Ramos (cell line): ENCODE measurements around the gene PCDHB12.
"Not testable (repeated sequence)": the region's sequence is repeated elsewhere in the genome, so short reads cannot be mapped to it uniquely, and the experiment has no call there.

Experiments
- in situ Hi-C: fragments of 300-500 bp; cut with MboI; formaldehyde crosslinking; loops from one replicate; pipeline ENCODE4 v1.14.3; 2022; ENCODE audit warnings: low sequenced_read_pairs; ENCODE audit not compliant: unreplicated experiment

Gene PCDHB12

DNA sequence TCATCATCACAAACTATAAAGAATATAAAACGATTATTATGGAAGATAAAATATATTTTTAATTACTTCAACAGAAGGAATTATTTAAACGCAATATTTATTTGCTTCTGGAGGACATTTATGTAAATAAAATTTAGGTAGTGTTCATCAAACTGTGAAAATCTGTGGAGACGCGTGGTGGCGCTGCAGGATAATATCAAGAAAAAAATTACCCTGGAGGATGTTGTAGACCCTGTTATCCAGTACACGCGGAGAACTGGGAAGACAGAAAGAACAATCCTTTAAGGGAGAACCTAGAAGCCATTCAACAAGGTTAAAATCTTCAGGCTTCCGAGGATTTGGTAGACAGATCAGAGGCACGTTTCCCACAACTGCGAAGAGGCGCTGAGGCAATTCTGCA is at the start of gene PCDHB12:
TSS of gene PCDHB12 (plus strand) at position 242 of the 400 bp plus-strand sequence. CDS start 189 bp downstream, outside the sequence.
- in situ Hi-C loops = no loop called here

DNA sequence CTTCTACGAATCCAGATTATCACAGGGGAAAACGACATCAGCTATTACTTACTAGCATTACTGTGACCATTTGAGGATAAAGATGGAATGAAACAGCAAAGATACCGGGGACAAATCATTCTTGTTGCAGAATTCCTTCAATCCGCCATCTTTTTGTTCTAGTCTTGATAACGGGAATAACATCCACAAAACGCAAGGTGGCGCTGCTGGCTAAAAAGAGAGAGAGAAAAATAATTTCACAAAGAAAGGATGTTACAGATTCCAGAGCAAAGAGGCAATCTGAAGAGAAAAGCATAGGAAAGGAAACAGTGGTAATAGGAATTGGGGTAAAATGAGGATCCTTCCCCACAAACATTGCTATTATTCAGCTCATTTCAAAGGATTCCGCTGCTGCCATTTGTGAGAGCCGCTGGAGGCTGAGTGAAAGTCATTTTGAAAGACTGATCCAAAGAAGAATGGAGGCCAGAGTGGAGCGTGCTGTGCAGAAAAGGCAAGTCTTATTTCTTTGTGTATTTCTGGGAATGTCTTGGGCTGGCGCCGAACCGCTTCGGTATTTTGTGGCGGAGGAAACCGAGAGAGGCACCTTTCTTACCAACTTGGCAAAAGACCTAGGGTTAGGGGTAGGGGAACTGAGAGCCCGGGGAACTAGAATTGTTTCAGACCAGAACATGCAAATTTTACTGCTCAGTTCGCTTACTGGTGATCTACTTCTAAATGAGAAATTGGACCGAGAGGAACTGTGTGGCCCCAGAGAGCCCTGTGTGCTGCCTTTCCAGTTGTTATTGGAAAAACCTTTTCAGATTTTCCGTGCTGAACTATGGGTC is 35.9 kb upstream of the PCDHB12 start, which contains the start of gene PCDHB7:
TSS of gene PCDHB7 (plus strand) at position 264 of the 824 bp plus-strand sequence. CDS start at position 456, 192 bp downstream.
- in situ Hi-C loops = no loop called here

DNA sequence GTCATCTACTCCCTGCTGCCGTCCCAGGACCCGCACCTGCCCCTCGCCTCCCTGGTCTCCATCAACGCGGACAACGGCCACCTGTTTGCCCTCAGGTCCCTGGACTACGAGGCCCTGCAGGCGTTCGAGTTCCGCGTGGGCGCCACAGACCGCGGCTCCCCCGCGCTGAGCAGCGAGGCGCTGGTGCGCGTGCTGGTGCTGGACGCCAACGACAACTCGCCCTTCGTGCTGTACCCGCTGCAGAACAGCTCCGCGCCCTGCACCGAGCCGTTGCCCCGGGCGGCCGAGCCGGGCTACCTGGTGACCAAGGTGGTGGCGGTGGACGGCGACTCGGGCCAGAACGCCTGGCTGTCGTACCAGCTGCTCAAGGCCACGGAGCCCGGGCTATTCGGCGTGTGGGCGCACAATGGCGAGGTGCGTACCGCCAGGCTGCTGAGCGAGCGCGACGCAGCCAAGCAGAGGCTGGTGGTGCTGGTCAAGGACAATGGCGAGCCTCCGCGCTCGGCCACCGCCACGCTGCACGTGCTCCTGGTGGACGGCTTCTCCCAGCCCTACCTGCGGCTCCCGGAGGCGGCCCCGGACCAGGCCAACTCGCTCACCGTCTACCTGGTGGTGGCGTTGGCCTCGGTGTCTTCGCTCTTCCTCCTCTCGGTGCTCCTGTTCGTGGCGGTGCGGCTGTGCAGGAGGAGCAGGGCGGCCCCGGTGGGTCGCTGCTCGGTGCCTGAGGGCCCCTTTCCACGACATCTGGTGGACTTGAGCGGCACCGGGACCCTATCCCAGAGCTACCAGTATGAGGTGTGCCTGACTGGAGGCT is 34.0 kb upstream of the PCDHB12 start:
- in situ Hi-C loops = not testable (repeated sequence)

DNA sequence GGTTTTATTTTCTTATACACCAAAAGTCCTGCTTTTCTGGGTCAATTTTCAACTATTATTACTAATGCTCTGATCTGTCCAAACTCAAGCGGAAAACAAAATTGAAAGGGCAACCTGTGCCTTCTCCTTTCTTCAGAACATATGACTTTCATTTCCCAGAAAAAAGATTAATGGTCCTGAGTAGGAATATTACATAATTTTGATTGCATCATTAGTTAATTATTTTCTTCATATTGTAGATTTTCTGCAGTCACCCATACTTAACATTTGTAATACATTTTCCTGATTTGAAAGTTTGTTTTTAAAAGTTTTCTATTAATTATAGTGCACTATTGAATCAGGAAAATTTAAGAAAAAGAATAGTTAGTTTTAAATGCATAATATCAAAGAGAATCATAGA is 32.6 kb upstream of the PCDHB12 start:
- in situ Hi-C loops = no loop called here

DNA sequence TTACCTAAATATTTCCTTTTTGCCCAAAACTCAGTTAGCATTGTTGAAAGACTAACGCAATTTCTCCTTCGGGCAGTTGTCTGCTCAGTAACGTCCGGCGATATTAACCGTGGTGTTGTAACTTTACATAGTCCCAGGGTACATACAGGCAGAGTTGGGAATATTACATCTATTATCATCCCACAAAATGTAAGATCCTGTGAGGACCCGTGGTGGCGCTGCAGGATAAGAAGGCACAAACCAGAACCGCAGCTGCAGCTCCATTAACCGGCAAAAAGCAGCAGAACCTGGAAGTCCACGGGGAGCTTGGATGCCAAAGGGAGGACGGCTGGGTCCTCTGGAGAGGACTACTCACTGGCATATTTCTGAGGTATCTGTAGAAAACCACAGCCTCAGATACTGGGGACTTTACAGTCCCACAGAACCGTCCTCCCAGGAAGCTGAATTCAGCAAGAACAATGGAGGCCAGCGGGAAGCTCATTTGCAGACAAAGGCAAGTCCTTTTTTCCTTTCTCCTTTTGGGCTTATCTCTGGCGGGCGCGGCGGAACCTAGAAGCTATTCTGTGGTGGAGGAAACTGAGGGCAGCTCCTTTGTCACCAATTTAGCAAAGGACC is 30.8 kb upstream of the PCDHB12 start, which contains the start of gene PCDHB8:
TSS of gene PCDHB8 (plus strand) at position 214 of the 615 bp plus-strand sequence. CDS start at position 459, 245 bp downstream.
- in situ Hi-C loops = not testable (repeated sequence)

DNA sequence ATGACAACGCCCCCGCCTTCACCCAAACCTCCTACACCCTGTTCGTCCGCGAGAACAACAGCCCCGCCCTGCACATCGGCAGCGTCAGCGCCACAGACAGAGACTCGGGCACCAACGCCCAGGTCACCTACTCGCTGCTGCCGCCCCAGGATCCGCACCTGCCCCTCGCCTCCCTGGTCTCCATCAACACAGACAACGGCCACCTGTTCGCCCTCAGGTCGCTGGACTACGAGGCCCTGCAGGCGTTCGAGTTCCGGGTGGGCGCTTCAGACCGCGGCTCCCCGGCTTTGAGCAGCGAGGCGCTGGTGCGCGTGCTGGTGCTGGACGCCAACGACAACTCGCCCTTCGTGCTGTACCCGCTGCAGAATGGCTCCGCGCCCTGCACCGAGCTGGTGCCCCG is 29.1 kb upstream of the PCDHB12 start:
- in situ Hi-C loops = not testable (repeated sequence)

DNA sequence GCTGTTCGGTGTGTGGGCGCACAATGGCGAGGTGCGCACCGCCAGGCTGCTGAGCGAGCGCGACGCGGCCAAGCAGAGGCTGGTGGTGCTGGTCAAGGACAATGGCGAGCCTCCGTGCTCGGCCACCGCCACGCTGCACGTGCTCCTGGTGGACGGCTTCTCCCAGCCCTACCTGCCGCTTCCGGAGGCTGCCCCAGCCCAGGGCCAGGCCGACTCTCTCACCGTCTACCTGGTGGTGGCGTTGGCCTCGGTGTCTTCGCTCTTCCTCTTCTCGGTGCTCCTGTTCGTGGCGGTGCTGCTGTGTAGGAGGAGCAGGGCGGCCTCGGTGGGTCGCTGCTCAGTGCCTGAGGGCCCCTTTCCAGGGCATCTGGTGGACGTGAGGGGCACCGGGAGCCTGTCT is 28.6 kb upstream of the PCDHB12 start:
- in situ Hi-C loops = not testable (repeated sequence)

DNA sequence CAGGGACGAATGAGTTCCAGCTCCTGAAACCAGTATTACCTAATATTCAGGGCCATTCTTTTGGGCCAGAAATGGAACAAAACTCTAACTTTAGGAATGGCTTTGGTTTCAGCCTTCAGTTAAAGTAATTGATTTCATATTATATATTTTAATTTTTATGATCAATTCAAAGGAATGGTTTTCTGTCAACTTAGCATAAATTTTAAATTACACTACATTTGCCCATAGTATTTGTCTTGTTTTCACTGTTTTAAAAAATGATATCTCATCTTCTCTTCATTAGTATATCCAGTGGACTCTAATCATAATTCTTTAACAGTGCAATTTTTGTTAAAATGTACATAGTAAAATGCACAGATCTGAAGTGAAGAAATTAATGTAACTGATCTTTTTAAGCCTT is 28.2 kb upstream of the PCDHB12 start:
- in situ Hi-C loops = no loop called here

DNA sequence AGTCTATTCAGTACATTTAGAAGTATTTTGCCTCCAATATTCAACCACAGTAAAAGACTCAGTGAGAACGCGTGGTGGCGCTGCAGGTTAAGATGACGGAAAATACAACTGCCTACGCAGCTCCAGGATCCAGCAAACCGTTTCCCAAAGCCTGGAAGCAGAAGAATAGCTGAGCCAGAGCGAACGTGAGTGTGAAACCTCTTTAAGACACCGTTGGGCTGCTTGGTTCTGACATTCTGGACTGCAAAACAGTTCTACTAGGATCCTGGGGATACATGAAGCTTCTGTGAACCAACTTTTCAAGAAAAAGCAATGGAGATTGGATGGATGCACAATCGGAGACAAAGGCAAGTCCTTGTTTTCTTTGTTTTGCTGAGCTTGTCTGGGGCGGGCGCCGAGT is 26.3 kb upstream of the PCDHB12 start, which contains the start of gene PCDHB16:
TSS of gene PCDHB16 (plus strand) at position 140 of the 400 bp plus-strand sequence. CDS start at position 313, 173 bp downstream.
- in situ Hi-C loops = no loop called here

DNA sequence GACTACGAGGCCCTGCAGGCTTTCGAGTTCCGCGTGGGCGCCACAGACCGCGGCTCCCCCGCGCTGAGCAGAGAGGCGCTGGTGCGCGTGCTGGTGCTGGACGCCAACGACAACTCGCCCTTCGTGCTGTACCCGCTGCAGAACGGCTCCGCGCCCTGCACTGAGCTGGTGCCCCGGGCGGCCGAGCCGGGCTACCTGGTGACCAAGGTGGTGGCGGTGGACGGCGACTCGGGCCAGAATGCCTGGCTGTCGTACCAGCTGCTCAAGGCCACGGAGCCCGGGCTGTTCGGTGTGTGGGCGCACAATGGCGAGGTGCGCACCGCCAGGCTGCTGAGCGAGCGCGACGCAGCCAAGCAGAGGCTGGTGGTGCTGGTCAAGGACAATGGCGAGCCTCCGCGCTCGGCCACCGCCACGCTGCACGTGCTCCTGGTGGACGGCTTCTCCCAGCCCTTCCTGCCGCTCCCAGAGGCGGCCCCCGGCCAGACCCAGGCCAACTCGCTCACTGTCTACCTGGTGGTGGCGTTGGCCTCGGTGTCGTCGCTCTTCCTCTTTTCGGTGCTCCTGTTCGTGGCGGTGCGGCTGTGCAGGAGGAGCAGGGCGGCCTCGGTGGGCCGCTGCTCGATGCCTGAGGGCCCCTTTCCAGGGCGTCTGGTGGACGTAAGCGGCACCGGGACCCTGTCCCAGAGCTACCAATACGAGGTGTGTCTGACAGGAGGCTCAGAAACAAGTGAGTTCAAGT is 24.2 kb upstream of the PCDHB12 start:
- in situ Hi-C loops = not testable (repeated sequence)

DNA sequence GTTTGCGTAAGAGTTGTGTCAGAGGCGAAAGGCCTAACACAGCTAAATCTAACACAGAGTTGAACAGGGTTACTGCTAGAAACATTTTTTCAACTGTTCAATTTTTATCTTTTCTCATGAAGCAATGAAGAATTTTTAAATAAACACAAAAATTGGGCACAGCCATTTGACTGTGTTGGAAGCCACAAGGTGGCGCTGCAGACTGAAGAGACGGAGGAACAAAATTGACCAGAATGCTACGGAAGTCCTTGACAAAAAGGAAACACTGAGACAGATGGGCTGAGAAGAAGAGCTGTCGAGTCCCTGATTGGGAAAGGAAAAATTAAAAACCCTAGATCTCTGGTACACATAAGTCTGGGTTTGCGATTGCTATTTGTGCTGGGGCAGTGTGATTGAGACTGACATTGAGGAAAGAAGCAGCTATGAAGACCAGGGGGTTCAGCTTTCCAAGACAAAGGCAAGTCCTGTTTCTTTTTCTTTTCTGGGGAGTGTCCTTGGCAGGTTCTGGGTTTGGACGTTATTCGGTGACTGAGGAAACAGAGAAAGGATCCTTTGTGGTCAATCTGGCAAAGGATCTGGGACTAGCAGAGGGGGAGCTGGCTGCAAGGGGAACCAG is 21.5 kb upstream of the PCDHB12 start, which contains the start of gene PCDHB9:
TSS of gene PCDHB9 (plus strand) at position 265 of the 616 bp plus-strand sequence. CDS start at position 423, 158 bp downstream.
- in situ Hi-C loops = no loop called here

DNA sequence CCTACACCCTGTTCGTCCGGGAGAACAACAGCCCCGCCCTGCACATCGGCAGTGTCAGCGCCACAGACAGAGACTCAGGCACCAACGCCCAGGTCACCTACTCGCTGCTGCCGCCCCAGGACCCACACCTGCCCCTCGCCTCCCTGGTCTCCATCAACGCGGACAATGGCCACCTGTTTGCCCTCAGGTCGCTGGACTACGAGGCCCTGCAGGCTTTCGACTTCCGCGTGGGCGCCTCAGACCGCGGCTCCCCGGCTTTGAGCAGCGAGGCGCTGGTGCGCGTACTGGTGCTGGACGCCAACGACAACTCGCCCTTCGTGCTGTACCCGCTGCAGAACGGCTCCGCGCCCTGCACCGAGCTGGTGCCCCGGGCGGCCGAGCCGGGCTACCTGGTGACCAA is 19.8 kb upstream of the PCDHB12 start:
- in situ Hi-C loops = not testable (repeated sequence)

DNA sequence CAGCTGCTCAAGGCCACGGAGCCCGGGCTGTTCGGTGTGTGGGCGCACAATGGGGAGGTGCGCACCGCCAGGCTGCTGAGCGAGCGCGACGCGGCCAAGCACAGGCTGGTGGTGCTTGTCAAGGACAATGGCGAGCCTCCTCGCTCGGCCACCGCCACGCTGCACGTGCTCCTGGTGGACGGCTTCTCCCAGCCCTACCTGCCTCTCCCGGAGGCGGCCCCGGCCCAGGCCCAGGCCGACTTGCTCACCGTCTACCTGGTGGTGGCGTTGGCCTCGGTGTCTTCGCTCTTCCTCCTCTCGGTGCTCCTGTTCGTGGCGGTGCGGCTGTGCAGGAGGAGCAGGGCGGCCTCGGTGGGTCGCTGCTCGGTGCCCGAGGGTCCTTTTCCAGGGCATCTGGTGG is 19.4 kb upstream of the PCDHB12 start:
- in situ Hi-C loops = not testable (repeated sequence)

DNA sequence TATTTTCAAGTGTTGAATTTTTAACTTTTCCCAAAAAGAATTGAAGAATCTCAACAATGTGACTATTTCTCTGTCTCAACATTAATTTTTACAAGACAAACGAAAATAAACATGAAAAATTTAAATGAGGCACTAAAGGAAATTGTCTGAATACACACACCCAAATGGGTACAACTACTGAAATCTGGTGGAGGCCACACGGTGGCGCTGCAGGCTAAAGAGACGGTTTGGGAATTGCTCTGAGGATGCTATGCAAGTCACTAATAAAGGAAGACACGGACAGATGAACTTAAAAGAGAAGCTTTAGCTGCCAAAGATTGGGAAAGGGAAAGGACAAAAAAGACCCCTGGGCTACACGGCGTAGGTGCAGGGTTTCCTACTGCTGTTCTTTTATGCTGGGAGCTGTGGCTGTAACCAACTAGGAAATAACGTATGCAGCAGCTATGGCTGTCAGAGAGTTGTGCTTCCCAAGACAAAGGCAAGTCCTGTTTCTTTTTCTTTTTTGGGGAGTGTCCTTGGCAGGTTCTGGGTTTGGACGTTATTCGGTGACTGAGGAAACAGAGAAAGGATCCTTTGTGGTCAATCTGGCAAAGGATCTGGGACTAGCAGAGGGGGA is 16.3 kb upstream of the PCDHB12 start, which contains the start of gene PCDHB10:
TSS of gene PCDHB10 (plus strand) at position 244 of the 616 bp plus-strand sequence. CDS start at position 444, 200 bp downstream.
- in situ Hi-C loops = no loop called here

DNA sequence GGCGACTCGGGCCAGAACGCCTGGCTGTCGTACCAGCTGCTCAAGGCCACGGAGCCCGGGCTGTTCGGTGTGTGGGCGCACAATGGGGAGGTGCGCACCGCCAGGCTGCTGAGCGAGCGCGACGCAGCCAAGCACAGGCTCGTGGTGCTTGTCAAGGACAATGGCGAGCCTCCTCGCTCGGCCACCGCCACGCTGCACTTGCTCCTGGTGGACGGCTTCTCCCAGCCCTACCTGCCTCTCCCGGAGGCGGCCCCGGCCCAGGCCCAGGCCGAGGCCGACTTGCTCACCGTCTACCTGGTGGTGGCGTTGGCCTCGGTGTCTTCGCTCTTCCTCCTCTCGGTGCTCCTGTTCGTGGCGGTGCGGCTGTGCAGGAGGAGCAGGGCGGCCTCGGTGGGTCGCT is 14.2 kb upstream of the PCDHB12 start:
- in situ Hi-C loops = not testable (repeated sequence)

DNA sequence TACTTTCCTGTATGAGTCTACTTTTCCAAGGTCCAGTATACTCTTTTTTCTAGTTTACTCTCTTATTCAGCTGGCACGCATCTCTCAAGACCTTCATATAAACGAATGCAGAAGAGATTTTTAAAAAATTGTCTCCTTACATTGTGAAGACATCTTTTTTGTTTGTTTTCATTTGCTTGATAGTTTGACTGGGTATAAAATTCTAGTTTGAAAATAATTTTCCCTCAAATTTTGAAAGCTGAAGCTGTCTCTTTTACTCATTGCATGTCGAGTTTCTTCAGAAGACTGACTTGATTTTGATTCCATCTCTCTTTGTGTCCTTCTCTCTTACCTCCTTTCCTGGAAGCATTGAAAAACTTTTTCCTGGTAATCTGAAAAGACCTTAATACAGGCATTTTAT is 12.2 kb upstream of the PCDHB12 start:
- in situ Hi-C loops = no loop called here

DNA sequence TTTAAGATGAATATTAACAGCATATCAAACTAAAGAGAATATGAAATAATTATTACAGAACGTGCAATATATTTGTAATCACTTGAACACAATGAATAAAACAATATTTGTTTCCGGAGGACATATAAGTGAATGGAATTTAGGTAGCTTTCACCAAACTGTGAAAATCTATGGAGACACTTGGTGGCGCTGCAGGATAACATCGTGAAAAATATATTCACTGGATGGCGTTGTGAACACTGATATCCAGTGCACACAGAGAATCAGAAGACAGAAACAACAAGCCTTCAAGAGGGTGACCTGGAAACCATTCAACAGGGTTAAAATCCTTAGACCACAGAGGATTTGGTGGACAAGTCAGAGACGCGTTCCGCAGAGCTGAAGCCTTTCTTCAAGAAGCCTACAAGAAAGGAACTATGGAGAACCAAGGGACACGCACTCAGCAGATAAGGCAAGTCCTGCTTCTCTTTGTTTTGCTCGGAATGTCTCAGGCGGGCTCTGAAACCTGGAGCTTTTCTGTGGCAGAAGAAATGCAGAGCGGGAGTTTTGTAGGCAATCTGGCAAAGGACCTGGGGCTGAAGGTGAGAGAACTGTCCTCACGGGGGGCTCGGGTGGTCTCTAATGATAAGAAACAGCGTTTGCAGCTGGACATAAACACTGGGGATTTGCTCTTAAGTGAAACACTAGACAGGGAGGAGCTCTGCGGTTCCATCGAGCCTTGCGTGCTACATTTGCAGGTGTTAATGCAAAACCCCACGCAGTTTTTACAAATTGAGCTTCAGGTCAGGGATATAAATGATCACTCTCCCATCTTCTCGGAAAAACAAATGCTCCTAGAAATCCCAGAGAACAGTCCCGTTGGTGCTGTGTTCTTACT is 8.9 kb upstream of the PCDHB12 start, which contains the start of gene PCDHB11:
TSS of gene PCDHB11 (plus strand) at position 269 of the 877 bp plus-strand sequence. CDS start at position 417, 148 bp downstream.
- in situ Hi-C loops = no loop called here

DNA sequence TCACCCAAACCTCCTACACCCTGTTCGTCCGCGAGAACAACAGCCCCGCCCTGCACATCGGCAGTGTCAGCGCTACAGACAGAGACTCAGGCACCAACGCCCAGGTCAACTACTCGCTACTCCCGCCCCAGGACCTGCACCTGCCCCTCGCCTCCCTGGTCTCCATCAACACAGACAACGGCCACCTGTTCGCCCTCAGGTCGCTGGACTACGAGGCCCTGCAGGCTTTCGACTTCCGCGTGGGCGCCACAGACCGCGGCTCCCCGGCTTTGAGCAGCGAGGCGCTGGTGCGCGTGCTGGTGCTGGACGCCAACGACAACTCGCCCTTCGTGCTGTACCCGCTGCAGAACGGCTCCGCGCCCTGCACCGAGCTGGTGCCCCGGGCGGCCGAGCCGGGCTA is 7.4 kb upstream of the PCDHB12 start:
- in situ Hi-C loops = not testable (repeated sequence)
